Measurements from ENCODE around the gene EPHA7.

The EPHA7 gene

GRCh38 chr6:93252930-93253329 is 166.4 kb downstream of the EPHA7 start:
- no peak for DNase-seq (ENCODE audit: low read depth in 2 of 2, low spot score in 1 of 2)

GRCh38 chr6:93248631-93249030 is 170.7 kb downstream of the EPHA7 start:
- DNase-seq (ENCODE audit: low read depth in 2 of 2, low spot score in 1 of 2), result no peak

- no peak for DNase-seq (ENCODE audit: low read depth in 2 of 2, low spot score in 1 of 2)
These were observed 176.1 kb downstream of the EPHA7 start for GRCh38 chr6:93243231-93243778.

- no peak for DNase-seq (ENCODE audit: low read depth in 2 of 2, low spot score in 1 of 2)
These were observed 177.3 kb downstream of the EPHA7 start for GRCh38 chr6:93242049-93242448.

GRCh38 chr6:93238632-93239031 is 180.7 kb downstream of the EPHA7 start:
- no peak for DNase-seq (ENCODE audit: low read depth in 2 of 2, low spot score in 1 of 2)

- no peak for DNase-seq (ENCODE audit: low read depth in 2 of 2, low spot score in 1 of 2)
These were observed 183.6 kb downstream of the EPHA7 start for GRCh38 chr6:93235775-93236174.

GRCh38 chr6:93226822-93227221 is 192.5 kb downstream of the EPHA7 start:
- no peak for DNase-seq (ENCODE audit: low read depth in 2 of 2, low spot score in 1 of 2)

- DNase-seq (ENCODE audit: low read depth in 2 of 2, low spot score in 1 of 2), result no peak
These were observed 197.1 kb downstream of the EPHA7 start for GRCh38 chr6:93222071-93222851.

GRCh38 chr6:93219447-93219846 is 199.9 kb downstream of the EPHA7 start:
- no peak for DNase-seq (ENCODE audit: low read depth in 2 of 2, low spot score in 1 of 2)

- DNase-seq (ENCODE audit: low read depth in 2 of 2, low spot score in 1 of 2), result no peak
These were observed 201.3 kb downstream of the EPHA7 start for GRCh38 chr6:93218096-93218495.

- no peak for DNase-seq (ENCODE audit: low read depth in 2 of 2, low spot score in 1 of 2)
These were observed 206.3 kb downstream of the EPHA7 start for GRCh38 chr6:93213028-93213427.

- DNase-seq (ENCODE audit: low read depth in 2 of 2, low spot score in 1 of 2), result no peak
These were observed 208.5 kb downstream of the EPHA7 start for GRCh38 chr6:93210908-93211307.

GRCh38 chr6:93209358-93209757 is 210.0 kb downstream of the EPHA7 start:
- DNase-seq (ENCODE audit: low read depth in 2 of 2, low spot score in 1 of 2), result no peak

GRCh38 chr6:93196406-93196970 is 222.9 kb downstream of the EPHA7 start:
- no peak for DNase-seq (ENCODE audit: low read depth in 2 of 2, low spot score in 1 of 2)

GRCh38 chr6:93194480-93194879 is 224.9 kb downstream of the EPHA7 start:
- DNase-seq (ENCODE audit: low read depth in 2 of 2, low spot score in 1 of 2), result no peak

- DNase-seq (ENCODE audit: low read depth in 2 of 2, low spot score in 1 of 2), result no peak
These were observed 225.5 kb downstream of the EPHA7 start for GRCh38 chr6:93193868-93194267.
